Heart left ventricle (tissue), 13 donors: ENCODE results near the gene EPHB1.

Experiments used
- POLR2A ChIP-seq, 2 donors: fragments of 450-650 bp; IDR thresholded peaks; one replicate each; pipeline ENCODE4 v1.6.1; 2017; ENCODE audit warnings: antibody characterized with exemption in 2 of 2, mild to moderate bottlenecking in 2 of 2, moderate library complexity in 2 of 2
- TF ChIP-seq, protein P1 (sequence below), 12 donors: fragments of 200-600 bp; sonication (generic) in 4 of 12; IDR thresholded peaks; one replicate each; pipeline versions ENCODE4 v1.5.0 to v1.8.0; 2018 to 2022; ENCODE audit warnings: antibody characterized with exemption in 12 of 12, mild to moderate bottlenecking in 5 of 12
- donor health status: ischemic (EF 13 %, LVEDD 7.1; RV severe dilation, severe dysfunction).
- donor health status: DM: no; HTN: yes; CAD: no.
- donor health status: DM: no; HTN: no; CAD: no.
- donor health status: ischemic (EF 25% LVEDD 6.9; RV normal size, moderate dysfunction).
- donor health status: ischemic (EF 25% LVEDD 5.7; RV mildly dilated, moderate dysfunction).
- donor health status: ischemic (EF 35%, LVEDD 5.7; RV mildly dilated, moderate dysfunction).
- donor health status: nonischemic (EF 11% LVEDD 7.7; RV severe dilation, severe dysfunction).
- donor health status: DM: yes; HTN: yes; CAD: no.
- donor health status: PGD.
- donor health status: ischemic (EF 29% LVEDD 5.4; RV normal size, mild dysfunction).
- donor health status: nonischemic (EF 23%, LVEDD 6.1; RV moderate dilation, normal function).

DNA sequence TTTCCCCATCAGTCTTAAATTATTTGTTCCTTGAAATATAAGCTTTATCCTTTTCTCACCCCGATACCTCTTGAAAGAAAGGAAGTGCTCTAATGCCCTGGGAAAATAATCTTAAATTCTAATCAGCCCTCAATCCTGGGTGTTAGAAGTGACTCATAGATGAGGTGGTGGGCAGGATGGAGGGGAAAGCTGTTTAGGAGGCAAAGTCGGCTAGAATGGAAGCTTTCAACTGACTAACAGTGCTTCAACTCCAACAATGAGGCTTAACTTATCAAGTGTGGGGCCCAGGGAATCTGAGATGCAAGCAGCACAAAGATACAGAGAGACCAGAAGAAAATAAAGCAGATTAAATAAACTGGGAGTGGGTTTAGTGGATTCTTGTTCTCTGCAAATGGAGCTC lies 175.8 kb downstream of the EPHB1 start:
- TF ChIP-seq, protein P1, sequence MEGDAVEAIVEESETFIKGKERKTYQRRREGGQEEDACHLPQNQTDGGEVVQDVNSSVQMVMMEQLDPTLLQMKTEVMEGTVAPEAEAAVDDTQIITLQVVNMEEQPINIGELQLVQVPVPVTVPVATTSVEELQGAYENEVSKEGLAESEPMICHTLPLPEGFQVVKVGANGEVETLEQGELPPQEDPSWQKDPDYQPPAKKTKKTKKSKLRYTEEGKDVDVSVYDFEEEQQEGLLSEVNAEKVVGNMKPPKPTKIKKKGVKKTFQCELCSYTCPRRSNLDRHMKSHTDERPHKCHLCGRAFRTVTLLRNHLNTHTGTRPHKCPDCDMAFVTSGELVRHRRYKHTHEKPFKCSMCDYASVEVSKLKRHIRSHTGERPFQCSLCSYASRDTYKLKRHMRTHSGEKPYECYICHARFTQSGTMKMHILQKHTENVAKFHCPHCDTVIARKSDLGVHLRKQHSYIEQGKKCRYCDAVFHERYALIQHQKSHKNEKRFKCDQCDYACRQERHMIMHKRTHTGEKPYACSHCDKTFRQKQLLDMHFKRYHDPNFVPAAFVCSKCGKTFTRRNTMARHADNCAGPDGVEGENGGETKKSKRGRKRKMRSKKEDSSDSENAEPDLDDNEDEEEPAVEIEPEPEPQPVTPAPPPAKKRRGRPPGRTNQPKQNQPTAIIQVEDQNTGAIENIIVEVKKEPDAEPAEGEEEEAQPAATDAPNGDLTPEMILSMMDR (IDR thresholded peaks at IDR 0.05): no peak
- TF ChIP-seq POLR2A (IDR thresholded peaks at IDR 0.05): no peak
